ENCODE results near the gene CHRM2. TPM values are rescaled to one million over a fixed set of nuclear protein-coding genes. Genes with fewer than 3 reads are reported as not detected.

CHRM2 gene
- total and polyA plus RNA-seq, 2 donors (not counting 1 experiment from before 2014, with no cell fraction given), result 7.9 to 47.1 TPM

DNA sequence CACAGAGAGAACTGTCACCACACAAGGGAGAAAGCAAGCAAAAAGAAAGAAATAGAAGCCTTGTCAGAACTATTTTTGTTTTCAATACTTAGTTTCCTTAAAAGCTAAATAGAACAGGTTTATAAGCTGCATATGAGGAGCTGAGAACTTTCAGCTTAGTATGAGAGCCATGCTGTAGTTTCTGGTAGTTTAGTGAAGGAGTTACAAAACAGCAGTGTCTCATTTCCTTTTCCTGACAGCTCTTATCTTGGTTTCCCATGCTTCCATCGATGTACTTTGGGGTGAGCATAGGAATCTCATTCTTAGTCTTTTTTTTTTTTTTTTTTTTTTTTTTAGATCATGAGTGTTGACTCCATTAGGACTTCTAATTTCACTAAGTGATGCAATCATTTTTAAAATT lies 8.6 kb upstream of the CHRM2 start:
- no peak overlapping the region for H3K4me2 ChIP-seq (ENCODE audit: extremely low read depth, insufficient read depth, low read length)
- H3K36me3 ChIP-seq (ENCODE audit: control insufficient read depth, insufficient read depth, low read length), result no peaks in the 10 kb centered on the region
- no peaks in the 10 kb centered on the region for H4K20me1 ChIP-seq (ENCODE audit: control insufficient read depth, extremely low read depth, insufficient read depth, low read length)
- H3K27me3 ChIP-seq (ENCODE audit: control insufficient read depth, insufficient read depth, low read length), result no peaks in the 10 kb centered on the region
- TF ChIP-seq, protein P1, sequence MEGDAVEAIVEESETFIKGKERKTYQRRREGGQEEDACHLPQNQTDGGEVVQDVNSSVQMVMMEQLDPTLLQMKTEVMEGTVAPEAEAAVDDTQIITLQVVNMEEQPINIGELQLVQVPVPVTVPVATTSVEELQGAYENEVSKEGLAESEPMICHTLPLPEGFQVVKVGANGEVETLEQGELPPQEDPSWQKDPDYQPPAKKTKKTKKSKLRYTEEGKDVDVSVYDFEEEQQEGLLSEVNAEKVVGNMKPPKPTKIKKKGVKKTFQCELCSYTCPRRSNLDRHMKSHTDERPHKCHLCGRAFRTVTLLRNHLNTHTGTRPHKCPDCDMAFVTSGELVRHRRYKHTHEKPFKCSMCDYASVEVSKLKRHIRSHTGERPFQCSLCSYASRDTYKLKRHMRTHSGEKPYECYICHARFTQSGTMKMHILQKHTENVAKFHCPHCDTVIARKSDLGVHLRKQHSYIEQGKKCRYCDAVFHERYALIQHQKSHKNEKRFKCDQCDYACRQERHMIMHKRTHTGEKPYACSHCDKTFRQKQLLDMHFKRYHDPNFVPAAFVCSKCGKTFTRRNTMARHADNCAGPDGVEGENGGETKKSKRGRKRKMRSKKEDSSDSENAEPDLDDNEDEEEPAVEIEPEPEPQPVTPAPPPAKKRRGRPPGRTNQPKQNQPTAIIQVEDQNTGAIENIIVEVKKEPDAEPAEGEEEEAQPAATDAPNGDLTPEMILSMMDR (conservative IDR thresholded peaks at IDR 0.05 in 1 of 2, IDR thresholded peaks at IDR 0.05 in 1 of 2; ENCODE audit: low read depth in 1 of 2, low read length in 2 of 2), result no peak
- TF ChIP-seq EZH2 (IDR thresholded peaks at IDR 0.05; ENCODE audit: low read length, missing control alignments), result no peak
- H3K4me3 ChIP-seq (replicated peaks in 1 of 4; ENCODE audit: control extremely low read depth in 1 of 4, insufficient read depth in 1 of 4, low read depth in 3 of 4, low read length in 4 of 4), result no peak overlapping the region
- no peak overlapping the region for H2AFZ ChIP-seq (ENCODE audit: low read length)
- peak in 1 of 2 donors; percentile 16 for DNase-seq (ENCODE audit: low read depth in 2 of 2)
- no peaks in the 10 kb centered on the region for H3K79me2 ChIP-seq (ENCODE audit: control insufficient read depth, insufficient read depth, low read length)
- no peaks in the 10 kb centered on the region for H3K9me3 ChIP-seq (ENCODE audit: control insufficient read depth, insufficient read depth, low read depth, low read length)
- H3K27ac ChIP-seq (ENCODE audit: insufficient read depth, low read length), result no peak overlapping the region
- no peaks in the 10 kb centered on the region for H3K4me1 ChIP-seq (ENCODE audit: control insufficient read depth, extremely low read depth, insufficient read depth, low read length)
- H3K9ac ChIP-seq (ENCODE audit: insufficient read depth, low read length), result no peak overlapping the region

DNA sequence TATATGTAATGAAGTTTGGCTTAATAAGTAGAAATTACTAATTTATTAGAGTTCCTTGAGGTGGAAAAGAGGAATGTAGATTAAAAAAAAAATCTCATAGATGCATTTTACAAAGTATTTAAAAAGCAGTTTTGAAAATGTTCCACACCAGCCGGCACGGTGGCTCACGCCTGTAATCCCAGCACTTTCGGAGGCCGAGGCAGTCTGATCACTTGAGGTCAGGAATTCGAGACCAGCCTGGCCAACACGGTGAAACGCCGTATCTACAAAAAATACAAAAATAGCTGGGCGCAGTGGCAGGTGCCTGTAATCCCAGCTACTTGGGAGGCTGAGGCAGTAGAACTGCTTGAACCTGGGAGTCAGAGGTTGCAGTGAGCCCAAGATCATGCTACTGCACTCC lies 3.2 kb upstream of the CHRM2 start:
- no peaks in the 10 kb centered on the region for H3K36me3 ChIP-seq (ENCODE audit: control insufficient read depth, insufficient read depth, low read length)
- H3K27me3 ChIP-seq (ENCODE audit: control insufficient read depth, insufficient read depth, low read length), result no peaks in the 10 kb centered on the region
- DNase-seq (ENCODE audit: low read depth in 2 of 2), result no peak
- H3K79me2 ChIP-seq (ENCODE audit: control insufficient read depth, insufficient read depth, low read length), result peaks cover 7% of the 10 kb centered on the region
- no peak overlapping the region for H3K9ac ChIP-seq (ENCODE audit: insufficient read depth, low read length)
- TF ChIP-seq EZH2 (IDR thresholded peaks at IDR 0.05; ENCODE audit: low read length, missing control alignments), result no peak
- TF ChIP-seq, protein P1 (conservative IDR thresholded peaks at IDR 0.05 in 1 of 2, IDR thresholded peaks at IDR 0.05 in 1 of 2; ENCODE audit: low read depth in 1 of 2, low read length in 2 of 2), result no peak
- no peaks in the 10 kb centered on the region for H3K9me3 ChIP-seq (ENCODE audit: control insufficient read depth, insufficient read depth, low read depth, low read length)
- no peak overlapping the region for H3K4me2 ChIP-seq (ENCODE audit: extremely low read depth, insufficient read depth, low read length)
- no peaks in the 10 kb centered on the region for H4K20me1 ChIP-seq (ENCODE audit: control insufficient read depth, extremely low read depth, insufficient read depth, low read length)
- no peaks in the 10 kb centered on the region for H3K4me1 ChIP-seq (ENCODE audit: control insufficient read depth, extremely low read depth, insufficient read depth, low read length)
- H3K27ac ChIP-seq (ENCODE audit: insufficient read depth, low read length), result no peak overlapping the region
- no peak overlapping the region for H3K4me3 ChIP-seq (replicated peaks in 1 of 4; ENCODE audit: control extremely low read depth in 1 of 4, insufficient read depth in 1 of 4, low read depth in 3 of 4, low read length in 4 of 4)
- H2AFZ ChIP-seq (ENCODE audit: low read length), result no peak overlapping the region

DNA sequence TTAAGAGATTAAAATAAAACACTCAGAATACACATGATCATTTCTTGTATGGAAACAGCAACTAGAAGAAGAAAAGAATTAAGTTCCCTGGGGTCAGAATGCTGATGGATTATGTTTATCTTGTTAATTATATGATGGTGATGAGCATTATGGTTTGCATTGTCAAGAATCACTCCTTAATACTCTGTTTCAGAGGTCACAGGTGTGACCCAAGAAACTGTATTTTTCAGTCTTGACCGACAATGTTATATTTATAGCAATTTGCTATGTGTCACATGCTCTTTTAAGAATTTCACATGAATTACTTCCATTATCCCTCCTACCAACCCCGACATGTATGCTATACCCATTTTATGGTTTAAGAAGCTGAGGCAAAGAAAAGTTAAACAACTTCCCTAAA lies 2.7 kb upstream of the CHRM2 start:
- Histone ChIP-seq H3K9me3 (ENCODE audit: control insufficient read depth, insufficient read depth, low read depth, low read length) (no peaks in the 10 kb centered on the region), H3K4me3 (replicated peaks in 1 of 4; ENCODE audit: control extremely low read depth in 1 of 4, insufficient read depth in 1 of 4, low read depth in 3 of 4, low read length in 4 of 4) (no peak overlapping the region), H3K27me3 (ENCODE audit: control insufficient read depth, insufficient read depth, low read length) (no peaks in the 10 kb centered on the region)

More for the DNA sequence above, 2.7 kb upstream of the CHRM2 start:
- Histone ChIP-seq H3K4me1 (ENCODE audit: control insufficient read depth, extremely low read depth, insufficient read depth, low read length) (peaks cover 2% of the 10 kb centered on the region), H4K20me1 (ENCODE audit: control insufficient read depth, extremely low read depth, insufficient read depth, low read length) (no peaks in the 10 kb centered on the region), H3K36me3 (ENCODE audit: control insufficient read depth, insufficient read depth, low read length) (no peaks in the 10 kb centered on the region), H3K4me2 (ENCODE audit: extremely low read depth, insufficient read depth, low read length) (no peak overlapping the region), H2AFZ (ENCODE audit: low read length) (no peak overlapping the region), H3K79me2 (ENCODE audit: control insufficient read depth, insufficient read depth, low read length) (peaks cover 10% of the 10 kb centered on the region), H3K9ac (ENCODE audit: insufficient read depth, low read length) (no peak overlapping the region), H3K27ac (ENCODE audit: insufficient read depth, low read length) (no peak overlapping the region)
- no peak for DNase-seq (ENCODE audit: low read depth in 2 of 2)
- TF ChIP-seq, protein P1 (conservative IDR thresholded peaks at IDR 0.05 in 1 of 2, IDR thresholded peaks at IDR 0.05 in 1 of 2; ENCODE audit: low read depth in 1 of 2, low read length in 2 of 2), result no peak
- TF ChIP-seq EZH2 (IDR thresholded peaks at IDR 0.05; ENCODE audit: low read length, missing control alignments), result no peak
